HepG2 (cell line): ENCODE measurements around the gene POGLUT2.

Experiments
- EZH2 ChIP-seq: conservative IDR thresholded peaks from 2 replicates; pipeline ENCODE4 v1.6.1; 2012; ENCODE audit warnings: mild to moderate bottlenecking, low read depth, low read length, moderate library complexity
- GABPB1 ChIP-seq: IDR thresholded peaks from 2 replicates; pipeline ENCODE4 v1.6.1; 2016; ENCODE audit warnings: mild to moderate bottlenecking, missing genetic modification reagents, moderate library complexity, missing compliant biosample characterization
- KDM4B ChIP-seq: sonication (generic); formaldehyde crosslinking; IDR thresholded peaks from 2 replicates; pipeline ENCODE4 v1.4.0; 2020; ENCODE audit warnings: missing genetic modification reagents
- KLF11 ChIP-seq: IDR thresholded peaks from 2 replicates; pipeline ENCODE4 v1.6.1; 2016; ENCODE audit warnings: missing compliant biosample characterization
- MEF2D ChIP-seq: sonication (generic); formaldehyde crosslinking; IDR thresholded peaks from 2 replicates; pipeline ENCODE4 v1.5.1; 2020; ENCODE audit warnings: mild to moderate bottlenecking, missing genetic modification reagents
- NFIC ChIP-seq: IDR thresholded peaks from 2 replicates; pipeline ENCODE4 v1.6.1; 2012; ENCODE audit warnings: mild to moderate bottlenecking, low read length, inconsistent platforms
- RAD21 ChIP-seq: fragments of 450-650 bp; formaldehyde crosslinking; IDR thresholded peaks from 2 replicates; pipeline ENCODE4 v1.5.0; 2020; ENCODE audit warnings: mild to moderate bottlenecking
- ZEB1 ChIP-seq: IDR thresholded peaks from 2 replicates; pipeline ENCODE4 v1.6.1; 2012; ENCODE audit warnings: mild to moderate bottlenecking, low read depth, inconsistent platforms; ENCODE audit not compliant: insufficient replicate concordance
- TF ChIP-seq, protein P1 (sequence below): sonication (generic); formaldehyde crosslinking; IDR thresholded peaks from 2 replicates; pipeline ENCODE4 v1.5.0; 2020; ENCODE audit warnings: mild to moderate bottlenecking, missing genetic modification reagents, moderate library complexity

- TF ChIP-seq, protein P1, sequence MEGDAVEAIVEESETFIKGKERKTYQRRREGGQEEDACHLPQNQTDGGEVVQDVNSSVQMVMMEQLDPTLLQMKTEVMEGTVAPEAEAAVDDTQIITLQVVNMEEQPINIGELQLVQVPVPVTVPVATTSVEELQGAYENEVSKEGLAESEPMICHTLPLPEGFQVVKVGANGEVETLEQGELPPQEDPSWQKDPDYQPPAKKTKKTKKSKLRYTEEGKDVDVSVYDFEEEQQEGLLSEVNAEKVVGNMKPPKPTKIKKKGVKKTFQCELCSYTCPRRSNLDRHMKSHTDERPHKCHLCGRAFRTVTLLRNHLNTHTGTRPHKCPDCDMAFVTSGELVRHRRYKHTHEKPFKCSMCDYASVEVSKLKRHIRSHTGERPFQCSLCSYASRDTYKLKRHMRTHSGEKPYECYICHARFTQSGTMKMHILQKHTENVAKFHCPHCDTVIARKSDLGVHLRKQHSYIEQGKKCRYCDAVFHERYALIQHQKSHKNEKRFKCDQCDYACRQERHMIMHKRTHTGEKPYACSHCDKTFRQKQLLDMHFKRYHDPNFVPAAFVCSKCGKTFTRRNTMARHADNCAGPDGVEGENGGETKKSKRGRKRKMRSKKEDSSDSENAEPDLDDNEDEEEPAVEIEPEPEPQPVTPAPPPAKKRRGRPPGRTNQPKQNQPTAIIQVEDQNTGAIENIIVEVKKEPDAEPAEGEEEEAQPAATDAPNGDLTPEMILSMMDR = no peak
- TF ChIP-seq NFIC (no peak), KDM4B (no peak), KLF11 (no peak), GABPB1 (CRISPR knock-in tag) (no peak), RAD21 (CRISPR knock-in tag) (no peak), ZEB1 (no peak), EZH2 (no peak), MEF2D (CRISPR knock-in tag) (no peak)
These were observed 809 bp upstream of the POGLUT2 start for GRCh38 chr13:102799426-102800144.
